OCI-LY1 (cell line): ENCODE data around the gene KRTAP3-2.

Experiments used
- H2AFZ ChIP-seq: fragments of 200-600 bp; sonication (generic), shearing (Covaris generic); 2 replicates; pipeline ENCODE4 v1.6.0; 2014; ENCODE audit warnings: antibody characterized with exemption, mild to moderate bottlenecking, low read length
- H3F3A ChIP-seq: fragments of 200-600 bp; sonication (generic), shearing (Covaris generic); 2 replicates; pipeline ENCODE4 v1.6.0; 2014; ENCODE audit warnings: mild to moderate bottlenecking, antibody characterized with exemption, low read length, moderate library complexity; ENCODE audit not compliant: insufficient read depth
- H3K27ac ChIP-seq: fragments of 200-600 bp; sonication (generic); 2 replicates; pipeline ENCODE4 v1.5.1; 2014; ENCODE audit warnings: low read length, mixed run types, mild to moderate bottlenecking, low read depth; ENCODE audit not compliant: poor library complexity, severe bottlenecking
- H3K27me3 ChIP-seq: fragments of 200-600 bp; sonication (generic); 2 replicates; pipeline ENCODE4 v1.6.0; 2014; ENCODE audit warnings: antibody characterized with exemption, mild to moderate bottlenecking, low read length, moderate library complexity; ENCODE audit not compliant: insufficient read depth
- H3K36me3 ChIP-seq: fragments of 200-600 bp; sonication (generic); 2 replicates; pipeline ENCODE4 v1.6.1; 2014; ENCODE audit warnings: mild to moderate bottlenecking, antibody characterized with exemption, low read length, moderate library complexity, mixed read lengths; ENCODE audit not compliant: insufficient read depth
- H3K4me1 ChIP-seq: fragments of 200-600 bp; sonication (generic); 2 replicates; pipeline ENCODE4 v1.5.1; 2014; ENCODE audit warnings: mild to moderate bottlenecking, low read length, moderate library complexity; ENCODE audit not compliant: insufficient read depth, severe bottlenecking
- H3K4me2 ChIP-seq: fragments of 200-600 bp; sonication (generic), shearing (Covaris generic); 2 replicates; pipeline ENCODE4 v1.6.1; 2014; ENCODE audit warnings: low read length
- H3K4me3 ChIP-seq: fragments of 200-600 bp; sonication (generic); 2 replicates; pipeline ENCODE4 v1.5.1; 2014; ENCODE audit warnings: low read length, low read depth, mild to moderate bottlenecking, mixed read lengths; ENCODE audit not compliant: poor library complexity, severe bottlenecking
- H3K79me2 ChIP-seq: fragments of 200-600 bp; shearing (Covaris generic); 2 replicates; pipeline ENCODE4 v1.6.1; 2016; ENCODE audit warnings: mixed run types, low read length, mixed read lengths; ENCODE audit not compliant: insufficient read depth
- H3K9ac ChIP-seq: fragments of 200-600 bp; sonication (generic), shearing (Covaris generic); 2 replicates; pipeline ENCODE4 v1.6.1; 2014; ENCODE audit warnings: mild to moderate bottlenecking, low read length, mixed read lengths
- H3K9me2 ChIP-seq: fragments of 200-600 bp; sonication (generic), shearing (Covaris generic); 2 replicates; pipeline ENCODE4 v1.6.1; 2014; ENCODE audit warnings: low read depth, mild to moderate bottlenecking, low read length, mixed read lengths
- H3K9me3 ChIP-seq: fragments of 200-600 bp; shearing (Covaris generic); 2 replicates; pipeline ENCODE4 v1.6.1; 2014; ENCODE audit warnings: low read length, mixed read lengths
- H4K20me1 ChIP-seq: fragments of 200-600 bp; sonication (generic), shearing (Covaris generic); 2 replicates; pipeline ENCODE4 v1.6.0; 2016; ENCODE audit warnings: mild to moderate bottlenecking, low read length; ENCODE audit not compliant: insufficient read depth
- CTCF ChIP-seq: fragments of 200-600 bp; sonication (generic), shearing (Covaris generic); IDR thresholded peaks from 2 replicates; pipeline ENCODE4 v1.5.1; 2017; ENCODE audit warnings: mild to moderate bottlenecking, antibody characterized with exemption, low read length, moderate library complexity, mixed read lengths
- EZH2 ChIP-seq: fragments of 200-600 bp; sonication (generic), shearing (Covaris generic); IDR thresholded peaks from 2 replicates; pipeline ENCODE4 v1.8.0; 2017; ENCODE audit warnings: borderline replicate concordance, mixed run types, mild to moderate bottlenecking, antibody characterized with exemption, low read length, moderate library complexity, mixed read lengths

KRTAP3-2 gene

GRCh38 chr17:40981115-40981514, 18.6 kb downstream of the KRTAP3-2 start:
- H3K4me3 ChIP-seq, result no peak overlapping the region

DNA sequence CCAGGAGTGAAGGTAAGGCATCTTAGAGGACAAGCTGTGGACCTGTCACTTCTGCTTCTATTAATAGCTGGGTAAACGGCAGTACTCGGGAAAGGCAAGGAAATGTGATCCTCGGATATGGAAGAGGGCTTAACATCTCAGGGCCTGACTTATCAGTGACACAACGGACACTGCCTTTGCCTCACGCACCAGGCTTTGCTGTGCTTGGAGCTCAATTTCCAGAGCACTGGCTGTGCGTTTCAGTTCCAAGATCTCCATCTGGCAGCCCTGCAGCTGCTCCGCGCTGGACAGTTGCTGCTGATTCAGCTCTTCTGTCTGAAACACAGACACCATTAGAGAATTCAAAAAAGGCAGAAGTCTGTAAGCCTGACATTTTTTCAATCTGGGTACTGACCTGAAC, 19.1 kb downstream of the KRTAP3-2 start:
- Histone ChIP-seq H3K27ac (no peak overlapping the region), H3K9me3 (no peaks in the 10 kb centered on the region), H3K4me2 (no peak overlapping the region), H3K4me1 (no peaks in the 10 kb centered on the region), H3K9me2 (no peaks in the 10 kb centered on the region), H3K9ac (no peak overlapping the region), H3K36me3 (no peaks in the 10 kb centered on the region), H3K27me3 (no peaks in the 10 kb centered on the region), H2AFZ (no peak overlapping the region), H3K79me2 (no peaks in the 10 kb centered on the region), H3K4me3 (no peak overlapping the region), H3F3A (no peaks in the 10 kb centered on the region), H4K20me1 (no peaks in the 10 kb centered on the region)
- TF ChIP-seq CTCF, result no peak
- TF ChIP-seq EZH2, result no peak

More at GRCh38 chr17:40981115-40981514, 18.6 kb downstream of the KRTAP3-2 start:
- H3K4me2 ChIP-seq, result no peak overlapping the region
- no peaks in the 10 kb centered on the region for H3K4me1 ChIP-seq
- no peaks in the 10 kb centered on the region for H3K79me2 ChIP-seq
- H3K27ac ChIP-seq, result no peak overlapping the region
- no peaks in the 10 kb centered on the region for H4K20me1 ChIP-seq
- no peaks in the 10 kb centered on the region for H3K9me2 ChIP-seq
- no peak for TF ChIP-seq CTCF
- TF ChIP-seq EZH2, result no peak
- no peak overlapping the region for H3K9ac ChIP-seq
- H3K36me3 ChIP-seq, result no peaks in the 10 kb centered on the region
- no peaks in the 10 kb centered on the region for H3K9me3 ChIP-seq
- no peaks in the 10 kb centered on the region for H3F3A ChIP-seq
- no peak overlapping the region for H2AFZ ChIP-seq
- no peaks in the 10 kb centered on the region for H3K27me3 ChIP-seq

GRCh38 chr17:40980117-40980516, 19.6 kb downstream of the KRTAP3-2 start:
- no peak for TF ChIP-seq EZH2
- TF ChIP-seq CTCF, result no peak
- Histone ChIP-seq H4K20me1 (no peaks in the 10 kb centered on the region), H3K79me2 (no peaks in the 10 kb centered on the region), H3K27ac (no peak overlapping the region), H3F3A (no peaks in the 10 kb centered on the region), H3K36me3 (no peaks in the 10 kb centered on the region), H3K27me3 (no peaks in the 10 kb centered on the region), H3K9ac (no peak overlapping the region), H3K4me3 (no peak overlapping the region), H3K9me3 (no peaks in the 10 kb centered on the region), H3K4me2 (no peak overlapping the region), H3K9me2 (no peaks in the 10 kb centered on the region), H3K4me1 (no peaks in the 10 kb centered on the region), H2AFZ (no peak overlapping the region)
